CD4-positive, CD25-positive, alpha-beta regulatory T cell (primary cell): ENCODE measurements around the gene PPEF2. TPM values are rescaled to one million over a fixed set of nuclear protein-coding genes. Genes with fewer than 3 reads are reported as not detected.
A peak's percentile ranks its signal among the peaks of the same experiment; 100 is the strongest.
"Not testable (repeated sequence)": the region's sequence is repeated elsewhere in the genome, so short reads cannot be mapped to it uniquely, and the experiment has no call there.

Experiments used
- ATAC-seq, 2 donors: fragments of 150-1000 bp; cut with Tn5 transposase; one replicate each; pipeline ENCODE4 v1.10.0; 2021; ENCODE audit warnings: low read depth in 2 of 2, moderate number of reproducible peaks in 2 of 2, moderate library complexity in 1 of 2
- DNase-seq, 3 donors: peaks; one replicate each; pipeline versions ENCODE4 v3.0.0 to v3.0.0-alpha.2; 2012 to 2022; ENCODE audit warnings: mixed read lengths in 1 of 3
- H3K27ac ChIP-seq: one replicate; pipeline ENCODE4 v1.7.0; 2013; ENCODE audit warnings: mild to moderate bottlenecking, low read length; ENCODE audit not compliant: insufficient read depth, poor library complexity, severe bottlenecking
- H3K27me3 ChIP-seq: one replicate; pipeline ENCODE4 v1.7.0; 2013; ENCODE audit warnings: low read length; ENCODE audit not compliant: control insufficient read depth, insufficient read depth
- H3K36me3 ChIP-seq: one replicate; pipeline ENCODE4 v1.7.0; 2013; ENCODE audit warnings: mild to moderate bottlenecking, low read length, moderate library complexity; ENCODE audit not compliant: control insufficient read depth, insufficient read depth
- H3K4me1 ChIP-seq: 2 replicates; pipeline ENCODE4 v1.7.0; 2013; ENCODE audit warnings: mild to moderate bottlenecking, low read length; ENCODE audit not compliant: insufficient read depth, control insufficient read depth, poor library complexity, severe bottlenecking
- H3K4me3 ChIP-seq: one replicate; pipeline ENCODE4 v1.7.0; 2013; ENCODE audit warnings: low read depth, mild to moderate bottlenecking, low read length, moderate library complexity
- H3K9me3 ChIP-seq, 2 experiments: 1 replicate in 1 of 2; 2 replicates in 1 of 2; pipeline ENCODE4 v1.7.0; 2013; ENCODE audit warnings: low read length in 2 of 2, mild to moderate bottlenecking in 1 of 2, moderate library complexity in 1 of 2; ENCODE audit not compliant: control insufficient read depth in 2 of 2
- H3K27ac Mint-ChIP-seq, 3 donors: one replicate each; pipeline ENCODE4 v1.8.0; 2020 to 2022; ENCODE audit warnings: mild to moderate bottlenecking in 3 of 3, mixed read lengths in 3 of 3, moderate library complexity in 2 of 3
- H3K27me3 Mint-ChIP-seq: one replicate; pipeline ENCODE4 v1.8.0; 2022; ENCODE audit warnings: mild to moderate bottlenecking, mixed read lengths
- H3K36me3 Mint-ChIP-seq: one replicate; pipeline ENCODE4 v1.8.0; 2020; ENCODE audit warnings: mixed read lengths
- H3K4me1 Mint-ChIP-seq, 4 donors: one replicate each; pipeline ENCODE4 v1.8.0; 2020 to 2022; ENCODE audit warnings: mixed read lengths in 4 of 4, mild to moderate bottlenecking in 1 of 4
- H3K4me3 Mint-ChIP-seq, 4 donors: one replicate each; pipeline ENCODE4 v1.8.0; 2020 to 2022; ENCODE audit warnings: mild to moderate bottlenecking in 4 of 4, mixed read lengths in 4 of 4, moderate library complexity in 3 of 4
- H3K9me3 Mint-ChIP-seq, 7 donors: one replicate each; pipeline ENCODE4 v1.8.0; 2020 to 2022; ENCODE audit warnings: mixed read lengths in 7 of 7, mild to moderate bottlenecking in 3 of 7, moderate library complexity in 2 of 7
- polyA plus RNA-seq, 4 donors: library from polyadenylated mRNA; unstranded; fragments of 300-500 nt; fragmentation: Illumina TruSeq; gene quantifications; one replicate each; pipeline ENCODE4 v1.2.3, GENCODE V29; 2021
- total RNA-seq: library from RNA; stranded (reverse); gene quantifications from one replicate; pipeline ENCODE4 v1.2.3, GENCODE V29; 2022

PPEF2 gene
- total and polyA plus RNA-seq, 5 donors from 2014 or later, result not detected

DNA sequence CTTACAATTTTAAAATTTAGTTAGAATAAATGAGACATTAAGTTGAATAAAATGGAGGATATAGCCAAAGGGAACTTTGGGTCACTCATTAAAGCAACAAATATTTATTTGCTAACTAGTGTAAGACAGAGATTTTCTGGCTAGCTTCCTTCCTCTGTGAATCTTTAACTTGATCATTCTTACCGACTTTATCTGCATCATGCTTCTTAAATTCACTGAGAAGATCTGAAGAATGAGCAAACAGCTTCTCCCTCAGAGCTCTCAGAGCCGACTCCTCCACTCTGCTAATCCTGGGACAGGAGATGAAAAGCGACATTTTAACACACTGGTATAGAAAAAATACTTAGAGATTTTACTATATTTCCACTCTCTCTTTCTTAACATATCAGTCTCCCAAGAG is 35.1 kb downstream of the PPEF2 start:
- Mint-ChIP-seq H3K9me3 (peaks cover 0 to 2% (median 0%) of the 10 kb centered on the region in 7 donors), H3K27me3 (peaks cover 7% of the 10 kb centered on the region), H3K4me3 (no peak overlapping the region), H3K27ac (no peak overlapping the region), H3K4me1 (no peaks in the 10 kb centered on the region), H3K36me3 (no peaks in the 10 kb centered on the region)
- Histone ChIP-seq H3K27me3 (no peaks in the 10 kb centered on the region), H3K36me3 (no peaks in the 10 kb centered on the region), H3K9me3 (no peaks in the 10 kb centered on the region), H3K4me3 (no peak overlapping the region), H3K4me1 (no peaks in the 10 kb centered on the region), H3K27ac (no peak overlapping the region)
- ATAC-seq, result no peak
- DNase-seq, result no peak

DNA sequence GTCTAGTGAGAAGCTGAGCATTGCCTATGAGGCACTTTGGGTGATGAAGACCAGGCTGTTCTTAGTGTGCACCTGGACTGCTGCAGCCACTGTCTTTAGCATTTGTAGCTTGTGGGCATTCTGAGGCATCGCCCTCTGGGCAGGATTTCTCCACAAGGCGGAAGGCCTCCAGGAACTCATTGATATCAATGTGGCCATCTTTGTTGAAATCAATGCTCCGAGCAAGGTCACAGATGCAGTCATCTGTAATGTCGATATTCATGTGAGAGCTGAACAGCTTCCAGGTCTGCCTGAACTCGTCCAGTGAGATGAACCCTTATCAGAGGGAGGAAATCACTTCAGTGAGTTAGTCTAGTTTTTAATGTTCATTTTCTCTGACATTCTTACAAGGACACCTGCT is 41.6 kb downstream of the PPEF2 start:
- H3K27ac ChIP-seq, result no peak overlapping the region
- no peaks in the 10 kb centered on the region for H3K9me3 ChIP-seq
- no peaks in the 10 kb centered on the region for H3K36me3 ChIP-seq
- no peak overlapping the region for H3K27ac Mint-ChIP-seq
- H3K4me1 ChIP-seq, result no peaks in the 10 kb centered on the region
- ATAC-seq, result no peak
- H3K4me3 ChIP-seq, result no peak overlapping the region
- no peak for DNase-seq
- peaks cover 7% of the 10 kb centered on the region for H3K27me3 Mint-ChIP-seq
- peaks cover 3% of the 10 kb centered on the region for H3K27me3 ChIP-seq
- no peaks in the 10 kb centered on the region for H3K4me1 Mint-ChIP-seq
- H3K36me3 Mint-ChIP-seq, result no peaks in the 10 kb centered on the region
- no peak overlapping the region for H3K4me3 Mint-ChIP-seq
- peaks cover 0 to 3% (median 0%) of the 10 kb centered on the region in 7 donors for H3K9me3 Mint-ChIP-seq

DNA sequence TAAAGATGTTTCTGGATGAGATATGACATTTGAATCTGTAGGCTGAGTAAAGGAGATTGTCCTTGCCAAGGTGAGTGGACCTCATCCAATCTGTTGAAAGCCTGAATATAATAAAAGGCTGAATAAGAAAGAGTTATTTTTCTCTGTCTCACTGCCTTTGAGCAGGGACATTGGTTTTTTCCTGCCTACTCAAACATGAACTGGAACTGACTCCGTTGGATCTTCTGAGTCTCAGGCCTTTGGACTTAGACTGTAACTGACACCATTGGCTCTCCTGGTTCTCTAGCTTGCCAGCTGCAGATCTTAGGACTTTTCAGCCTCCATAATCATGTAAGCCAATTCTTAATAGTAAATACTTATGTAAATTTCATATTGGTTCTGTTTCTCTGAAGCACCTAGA is 43.5 kb downstream of the PPEF2 start:
- Histone ChIP-seq H3K36me3 (no peaks in the 10 kb centered on the region), H3K4me3 (no peak overlapping the region), H3K27ac (no peak overlapping the region), H3K27me3 (peaks cover 3% of the 10 kb centered on the region), H3K4me1 (no peaks in the 10 kb centered on the region), H3K9me3 (no peaks in the 10 kb centered on the region)
- H3K36me3 Mint-ChIP-seq, result no peaks in the 10 kb centered on the region
- DNase-seq (no peak), ATAC-seq (no peak)
- H3K9me3 Mint-ChIP-seq, result peaks cover 0 to 3% (median 0%) of the 10 kb centered on the region in 7 donors
- no peaks in the 10 kb centered on the region for H3K4me1 Mint-ChIP-seq
- peaks cover 7% of the 10 kb centered on the region for H3K27me3 Mint-ChIP-seq
- no peak overlapping the region for H3K27ac Mint-ChIP-seq
- H3K4me3 Mint-ChIP-seq, result no peak overlapping the region

DNA sequence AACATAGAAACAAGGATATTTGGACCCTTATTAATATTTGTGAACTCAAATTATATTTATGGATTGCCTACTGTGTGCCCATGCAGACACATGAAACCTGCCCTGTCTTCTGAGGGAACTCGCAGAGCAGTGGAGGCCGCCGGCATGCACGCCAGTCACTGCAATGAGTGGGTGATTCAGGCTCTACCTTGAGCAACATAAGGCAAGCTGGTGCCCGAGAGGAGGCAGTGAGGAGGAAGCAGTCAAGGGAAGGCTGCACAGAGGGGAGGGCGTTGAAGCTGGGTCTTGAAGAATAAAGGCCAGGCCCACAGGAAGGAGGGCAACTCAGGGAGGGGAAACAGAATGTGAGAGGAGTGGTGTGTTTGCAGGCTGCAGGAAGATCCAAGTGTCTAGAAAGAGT is 52.8 kb downstream of the PPEF2 start:
- Histone ChIP-seq H3K27me3 (no peaks in the 10 kb centered on the region), H3K4me3 (no peak overlapping the region), H3K4me1 (no peaks in the 10 kb centered on the region), H3K9me3 (no peaks in the 10 kb centered on the region), H3K36me3 (no peaks in the 10 kb centered on the region), H3K27ac (no peak overlapping the region)
- H3K9me3 Mint-ChIP-seq, result no peaks in the 10 kb centered on the region
- H3K27me3 Mint-ChIP-seq, result peaks cover 5% of the 10 kb centered on the region
- H3K27ac Mint-ChIP-seq, result no peak overlapping the region
- H3K4me1 Mint-ChIP-seq, result peaks cover 0 to 7% (median 3%) of the 10 kb centered on the region in 4 donors
- no peak overlapping the region for H3K4me3 Mint-ChIP-seq
- peak in 1 of 3 donors; percentile 21 for DNase-seq
- ATAC-seq, result no peak
- no peaks in the 10 kb centered on the region for H3K36me3 Mint-ChIP-seq

DNA sequence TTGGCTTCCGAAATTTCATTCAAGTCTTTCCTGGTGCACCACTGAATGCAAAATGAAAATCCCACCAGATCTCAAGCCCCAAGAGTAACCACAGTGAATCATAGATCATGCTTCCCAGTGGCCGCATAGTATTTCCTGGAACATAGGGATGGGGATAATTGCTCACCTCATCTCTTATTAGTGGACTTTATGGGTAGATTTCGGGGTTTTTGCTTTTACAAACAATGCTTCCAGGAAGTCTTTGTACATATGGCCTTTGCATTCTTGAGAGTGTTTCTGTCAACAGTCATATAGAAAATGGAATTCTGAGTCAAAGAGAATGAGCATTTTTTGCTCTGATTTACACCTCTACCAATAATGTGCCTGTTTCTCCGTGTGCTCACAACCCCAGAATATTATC is 53.4 kb downstream of the PPEF2 start:
- H3K27ac ChIP-seq, result no peak overlapping the region
- H3K4me1 ChIP-seq, result no peaks in the 10 kb centered on the region
- no peak overlapping the region for H3K4me3 ChIP-seq
- H3K27me3 ChIP-seq, result no peaks in the 10 kb centered on the region
- Mint-ChIP-seq H3K4me3 (no peak overlapping the region), H3K27ac (no peak overlapping the region), H3K36me3 (no peaks in the 10 kb centered on the region), H3K9me3 (no peaks in the 10 kb centered on the region), H3K4me1 (peaks cover 0 to 7% (median 3%) of the 10 kb centered on the region in 4 donors), H3K27me3 (peaks cover 5% of the 10 kb centered on the region)
- H3K36me3 ChIP-seq, result no peaks in the 10 kb centered on the region
- DNase-seq, result no peak
- no peaks in the 10 kb centered on the region for H3K9me3 ChIP-seq
- ATAC-seq, result no peak

DNA sequence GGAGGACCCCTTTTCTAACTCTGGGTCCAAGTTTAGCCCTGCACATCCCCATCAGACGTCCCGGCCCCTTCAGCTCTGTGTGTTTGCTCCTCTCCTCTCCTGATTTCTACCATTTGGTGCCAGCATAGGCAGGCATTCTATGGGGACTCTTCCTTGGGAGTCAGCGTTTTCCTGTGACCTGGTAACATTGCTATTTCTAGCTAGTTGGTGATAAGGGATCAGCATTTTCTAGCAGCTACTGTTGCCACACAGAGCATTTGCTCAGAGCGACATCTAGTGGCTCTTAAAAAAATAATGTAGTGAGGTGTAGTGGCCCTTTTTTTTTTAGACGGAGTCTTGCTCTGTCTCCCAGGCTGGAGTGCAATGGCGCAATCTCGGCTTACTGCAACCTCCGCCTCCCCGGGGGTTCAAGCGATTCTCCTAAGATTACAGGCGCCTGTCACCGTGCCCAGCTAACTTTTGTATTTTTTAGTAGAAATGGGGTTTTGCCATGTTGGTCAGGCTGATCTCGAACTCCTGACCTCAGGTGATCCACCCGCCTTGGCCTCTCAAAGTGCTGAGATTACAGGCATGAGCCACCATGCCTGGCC is 54.0 kb downstream of the PPEF2 start:
- not testable (repeated sequence) for H3K27ac Mint-ChIP-seq, H3K27me3 ChIP-seq, H3K36me3 Mint-ChIP-seq, H3K27me3 Mint-ChIP-seq, H3K4me1 Mint-ChIP-seq, H3K4me1 ChIP-seq, H3K9me3 ChIP-seq, H3K9me3 Mint-ChIP-seq, H3K27ac ChIP-seq, H3K36me3 ChIP-seq, H3K4me3 Mint-ChIP-seq, H3K4me3 ChIP-seq
- ATAC-seq (peak; percentile 58 to 78), DNase-seq (peak in 2 of 3 donors; percentile 51 to 78)

DNA sequence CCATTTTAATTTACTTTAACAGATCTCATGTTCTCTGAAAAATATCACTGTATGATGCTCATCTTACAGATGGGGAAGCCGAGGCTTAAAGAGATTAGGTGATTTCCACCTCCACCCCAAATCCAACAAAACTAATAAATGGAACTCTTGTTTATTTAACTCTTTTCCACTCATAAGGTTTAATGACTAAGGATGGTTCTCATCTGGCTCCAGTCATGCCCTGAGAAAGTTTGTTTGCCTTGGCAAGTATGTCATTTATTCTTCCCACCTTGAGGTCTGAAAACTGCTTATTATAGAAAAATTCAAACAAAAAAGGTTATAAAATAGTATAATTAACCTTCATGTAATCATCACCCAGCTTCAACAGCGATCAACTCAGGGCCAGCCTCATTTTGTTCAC is 56.3 kb downstream of the PPEF2 start:
- H3K4me3 ChIP-seq, result no peak overlapping the region
- no peak for ATAC-seq
- peaks cover 0 to 7% (median 3%) of the 10 kb centered on the region in 4 donors for H3K4me1 Mint-ChIP-seq

DNA sequence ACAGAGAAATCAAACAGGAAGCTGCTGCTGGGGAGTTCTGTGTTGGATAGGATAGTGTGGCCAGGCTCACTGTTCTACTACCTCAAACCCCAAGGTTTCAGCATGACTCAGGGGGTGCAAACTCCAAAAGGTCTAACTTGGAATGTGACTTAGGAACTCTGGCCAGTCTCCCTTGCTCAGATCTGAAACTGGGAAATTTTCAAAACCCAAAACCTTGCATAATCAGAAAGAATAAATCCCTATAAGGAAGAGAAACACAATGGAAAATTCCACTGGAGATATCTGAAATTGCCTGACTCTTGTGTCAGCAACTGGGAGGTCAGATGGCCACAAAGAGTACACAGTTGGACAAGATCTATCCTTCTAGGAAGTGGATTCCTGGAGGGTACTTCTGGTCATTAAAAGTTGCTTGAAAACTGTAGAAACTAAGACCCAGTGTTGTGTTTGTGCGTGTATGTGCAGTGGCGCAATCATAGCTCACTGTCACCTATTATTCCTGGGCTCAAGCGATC is 58.0 kb downstream of the PPEF2 start:
- Mint-ChIP-seq H3K27me3 (peaks cover 5% of the 10 kb centered on the region), H3K4me3 (no peak overlapping the region), H3K27ac (no peak overlapping the region), H3K9me3 (no peaks in the 10 kb centered on the region), H3K4me1 (peaks cover 0 to 7% (median 3%) of the 10 kb centered on the region in 4 donors), H3K36me3 (no peaks in the 10 kb centered on the region)
- Histone ChIP-seq H3K27ac (no peak overlapping the region), H3K27me3 (no peaks in the 10 kb centered on the region), H3K9me3 (no peaks in the 10 kb centered on the region), H3K36me3 (no peaks in the 10 kb centered on the region), H3K4me1 (no peaks in the 10 kb centered on the region), H3K4me3 (no peak overlapping the region)
- DNase-seq (no peak), ATAC-seq (no peak)

More for the DNA sequence above, 56.3 kb downstream of the PPEF2 start:
- DNase-seq, result no peak
- no peaks in the 10 kb centered on the region for H3K9me3 ChIP-seq
- Mint-ChIP-seq H3K36me3 (no peaks in the 10 kb centered on the region), H3K4me3 (no peak overlapping the region), H3K9me3 (no peaks in the 10 kb centered on the region), H3K27ac (no peak overlapping the region), H3K27me3 (peaks cover 5% of the 10 kb centered on the region)
- no peak overlapping the region for H3K27ac ChIP-seq
- no peaks in the 10 kb centered on the region for H3K36me3 ChIP-seq
- no peaks in the 10 kb centered on the region for H3K27me3 ChIP-seq
- no peaks in the 10 kb centered on the region for H3K4me1 ChIP-seq
